Measurements from ENCODE around the gene ZNF280B. TPM values are rescaled to one million over a fixed set of nuclear protein-coding genes. Genes with fewer than 3 reads are reported as not detected.

ZNF280B gene
- total RNA-seq, 1 experiment from 2014 or later, result 5.5 TPM

- BruUV-seq (replicated peaks), result no TSS peak
- ChIA-PET RAD21 (ENCODE audit: low non-redundant PET in 1 of 2, low total read pairs in 2 of 2, uncharacterized antibody in 2 of 2, unreplicated experiment in 2 of 2) (no interaction called here), CTCF (no interaction called here), POLR2A (no interaction called here)
- H3K4me3 ChIP-seq (replicated peaks in 1 of 2; ENCODE audit: low read depth in 1 of 2, low read length in 2 of 2), result no peak overlapping the region
- no peaks in the 10 kb centered on the region for H3K9me2 ChIP-seq (ENCODE audit: insufficient read depth)
- H3K9me3 ChIP-seq (ENCODE audit: control insufficient read depth in 1 of 2, insufficient read depth in 1 of 2, low read depth in 1 of 2, low read length in 2 of 2), result no peaks in the 10 kb centered on the region
- H3K4me2 ChIP-seq (ENCODE audit: low read length), result no peak overlapping the region
- no peaks in the 10 kb centered on the region for H3K27me3 ChIP-seq (ENCODE audit: insufficient read depth, low read length)
- H3K27ac ChIP-seq (ENCODE audit: low read depth, low read length), result no peak overlapping the region
- DNase-seq (ENCODE audit: low read depth, low spot score) (no peak), ATAC-seq (no peak)
- no peaks in the 10 kb centered on the region for H3K36me3 ChIP-seq (ENCODE audit: control insufficient read depth in 1 of 2, insufficient read depth in 2 of 2, low read length in 2 of 2)
- intact Hi-C loops (cut with micrococcal nuclease), result no loop called here
- no peaks in the 10 kb centered on the region for H3K79me2 ChIP-seq (ENCODE audit: insufficient read depth, low read length)
- H4K20me1 ChIP-seq (ENCODE audit: insufficient read depth), result no peaks in the 10 kb centered on the region
- no peaks in the 10 kb centered on the region for H3K4me1 ChIP-seq (ENCODE audit: control insufficient read depth in 1 of 2, insufficient read depth in 2 of 2, low read length in 2 of 2)
- no peak overlapping the region for H3K9ac ChIP-seq (ENCODE audit: low read length)
- TF ChIP-seq POLR2A (IDR thresholded peaks at IDR 0.05; ENCODE audit: borderline replicate concordance, extremely low read depth, insufficient read depth, insufficient read length), result no peak
- H2AFZ ChIP-seq (ENCODE audit: low read depth, low read length, poor library complexity, severe bottlenecking), result no peak overlapping the region
Observed at GRCh38 chr22:22536515-22536914, 28.0 kb upstream of the ZNF280B start.

GRCh38 chr22:22535662-22536061 lies 27.1 kb upstream of the ZNF280B start:
- ChIA-PET RAD21 (ENCODE audit: low non-redundant PET in 1 of 2, low total read pairs in 2 of 2, uncharacterized antibody in 2 of 2, unreplicated experiment in 2 of 2) (no interaction called here), CTCF (no interaction called here)
- TF ChIP-seq EZH2phosphoT487 (IDR thresholded peaks at IDR 0.05; ENCODE audit: borderline replicate concordance) (no peak), MAX (IDR thresholded peaks at IDR 0.05) (no peak), SP1 (IDR thresholded peaks at IDR 0.05; ENCODE audit: low read depth) (no peak), SRF (IDR thresholded peaks at IDR 0.05; ENCODE audit: low read depth) (no peak), YY1 (IDR thresholded peaks at IDR 0.05; ENCODE audit: extremely low read depth, insufficient replicate concordance, low read depth, low read length) (no peak)

More at GRCh38 chr22:22535662-22536061, 27.1 kb upstream of the ZNF280B start:
- no peaks in the 10 kb centered on the region for H3K79me2 ChIP-seq (ENCODE audit: insufficient read depth, low read length)
- no peaks in the 10 kb centered on the region for H3K27me3 ChIP-seq (ENCODE audit: insufficient read depth, low read length)
- no peaks in the 10 kb centered on the region for H3K9me2 ChIP-seq (ENCODE audit: insufficient read depth)
- POLR2A ChIA-PET, result no interaction called here
- no peak overlapping the region for H3K27ac ChIP-seq (ENCODE audit: low read depth, low read length)
- H3K4me1 ChIP-seq (ENCODE audit: control insufficient read depth in 1 of 2, insufficient read depth in 2 of 2, low read length in 2 of 2), result no peaks in the 10 kb centered on the region
- no peaks in the 10 kb centered on the region for H4K20me1 ChIP-seq (ENCODE audit: insufficient read depth)
- no TSS peak for BruUV-seq (replicated peaks)
- H3K4me2 ChIP-seq (ENCODE audit: low read length), result no peak overlapping the region
- H3K9me3 ChIP-seq (ENCODE audit: control insufficient read depth in 1 of 2, insufficient read depth in 1 of 2, low read depth in 1 of 2, low read length in 2 of 2), result no peaks in the 10 kb centered on the region
- ATAC-seq (no peak), DNase-seq (ENCODE audit: low read depth, low spot score) (no peak)
- intact Hi-C loops (cut with micrococcal nuclease), result no loop called here
- no peaks in the 10 kb centered on the region for H3K36me3 ChIP-seq (ENCODE audit: control insufficient read depth in 1 of 2, insufficient read depth in 2 of 2, low read length in 2 of 2)
- no peak overlapping the region for H2AFZ ChIP-seq (ENCODE audit: low read depth, low read length, poor library complexity, severe bottlenecking)
- no peak overlapping the region for H3K4me3 ChIP-seq (replicated peaks in 1 of 2; ENCODE audit: low read depth in 1 of 2, low read length in 2 of 2)
- no peak overlapping the region for H3K9ac ChIP-seq (ENCODE audit: low read length)

Measured in HCT116 (cell line).